Peyer's patch (tissue), 4 donors: Measurements from ENCODE around the gene IMPDH1. TPM values are rescaled to one million over a fixed set of nuclear protein-coding genes. Genes with fewer than 3 reads are reported as not detected.

Experiments
- DNase-seq, 3 donors: peaks; one replicate each; pipeline ENCODE4 v3.0.0-alpha.2; 2017 to 2019
- H3K27ac ChIP-seq, 4 donors: fragments of 200-600 bp; sonication (generic); one replicate each; pipeline ENCODE4 v1.5.1; 2016 to 2019
- H3K27me3 ChIP-seq, 2 donors: fragments of 200-600 bp; sonication (generic); one replicate each; pipeline ENCODE4 v1.5.1; 2019
- H3K36me3 ChIP-seq, 3 donors: fragments of 200-600 bp; sonication (generic); one replicate each; pipeline ENCODE4 v1.5.1; 2016 to 2019
- H3K4me1 ChIP-seq, 4 donors: fragments of 200-600 bp; sonication (generic); one replicate each; pipeline ENCODE4 v1.5.1; 2016 to 2019
- H3K4me3 ChIP-seq, 4 donors: fragments of 200-600 bp; sonication (generic); 1 replicate in 3 of 4; 2 replicates in 1 of 4; pipeline ENCODE4 v1.5.1; 2016 to 2019; ENCODE audit warnings: mild to moderate bottlenecking in 1 of 4
- H3K9me3 ChIP-seq, 4 donors: fragments of 200-600 bp; sonication (generic); one replicate each; pipeline ENCODE4 v1.5.1; 2016 to 2019; ENCODE audit warnings: mild to moderate bottlenecking in 1 of 4
- CTCF ChIP-seq, 6 experiments: fragments of 450-650 bp in 4 of 6; fragments of 200-600 bp in 2 of 6; sonication (generic) in 1 of 6; IDR thresholded peaks; one replicate each; pipeline ENCODE4 v1.5.1; 2017 to 2019; ENCODE audit warnings: antibody characterized with exemption in 6 of 6, mild to moderate bottlenecking in 3 of 6, moderate library complexity in 1 of 6
- POLR2A ChIP-seq, 2 donors: fragments of 450-650 bp; IDR thresholded peaks; one replicate each; pipeline ENCODE4 v1.5.1; 2017; ENCODE audit warnings: antibody characterized with exemption in 2 of 2, mild to moderate bottlenecking in 2 of 2, moderate library complexity in 2 of 2
- total RNA-seq, 4 donors: library from RNA; depleted of rRNA; stranded (reverse); fragments of >200 nt; gene quantifications; one replicate each; pipeline ENCODE4 v1.1.0, GENCODE V29; 2016

Gene IMPDH1
- total RNA-seq, 4 donors from 2014 or later, result 7.9 to 45.4 (median 14.8) TPM

- DNase-seq, result no peak
- TF ChIP-seq POLR2A (IDR thresholded peaks at IDR 0.05), result no peak
- no peak for TF ChIP-seq CTCF (IDR thresholded peaks at IDR 0.05)
- H3K27ac ChIP-seq, result no peak overlapping the region
- no peaks in the 10 kb centered on the region for H3K27me3 ChIP-seq
- no peak overlapping the region for H3K4me3 ChIP-seq
- no peaks in the 10 kb centered on the region for H3K4me1 ChIP-seq
- peaks cover 0 to 57% (median 0%) of the 10 kb centered on the region in 3 donors for H3K36me3 ChIP-seq
- no peaks in the 10 kb centered on the region for H3K9me3 ChIP-seq
Observed at GRCh38 chr7:128396357-128396756, 13.4 kb downstream of the IMPDH1 start.

GRCh38 chr7:128395748-128396147 is 14.0 kb downstream of the IMPDH1 start:
- Histone ChIP-seq H3K9me3 (no peaks in the 10 kb centered on the region), H3K36me3 (peaks cover 0 to 51% (median 0%) of the 10 kb centered on the region in 3 donors), H3K4me3 (no peak overlapping the region), H3K27me3 (no peaks in the 10 kb centered on the region), H3K27ac (no peak overlapping the region), H3K4me1 (no peaks in the 10 kb centered on the region)
- TF ChIP-seq POLR2A (IDR thresholded peaks at IDR 0.05) (no peak), CTCF (IDR thresholded peaks at IDR 0.05) (no peak)
- DNase-seq, result no peak

GRCh38 chr7:128394904-128395496 is 14.8 kb downstream of the IMPDH1 start:
- H3K9me3 ChIP-seq, result no peaks in the 10 kb centered on the region
- no peaks in the 10 kb centered on the region for H3K27me3 ChIP-seq
- H3K4me3 ChIP-seq, result no peak overlapping the region
- no peak for DNase-seq
- TF ChIP-seq POLR2A (IDR thresholded peaks at IDR 0.05), result no peak
- no peak for TF ChIP-seq CTCF (IDR thresholded peaks at IDR 0.05)
- peaks cover 0 to 43% (median 0%) of the 10 kb centered on the region in 3 donors for H3K36me3 ChIP-seq
- H3K27ac ChIP-seq, result no peak overlapping the region
- H3K4me1 ChIP-seq, result no peaks in the 10 kb centered on the region

GRCh38 chr7:128393526-128394330 is 16.1 kb downstream of the IMPDH1 start:
- H3K27ac ChIP-seq, result no peak overlapping the region
- DNase-seq, result no peak
- no peaks in the 10 kb centered on the region for H3K27me3 ChIP-seq
- no peaks in the 10 kb centered on the region for H3K4me1 ChIP-seq
- peaks cover 0 to 38% (median 0%) of the 10 kb centered on the region in 3 donors for H3K36me3 ChIP-seq
- no peak for TF ChIP-seq POLR2A (IDR thresholded peaks at IDR 0.05)
- no peak for TF ChIP-seq CTCF (IDR thresholded peaks at IDR 0.05)
- no peak overlapping the region for H3K4me3 ChIP-seq
- no peaks in the 10 kb centered on the region for H3K9me3 ChIP-seq

GRCh38 chr7:128392446-128393327 is 17.1 kb downstream of the IMPDH1 start:
- H3K36me3 ChIP-seq, result peaks cover 0 to 30% (median 0%) of the 10 kb centered on the region in 3 donors
- no peak for TF ChIP-seq POLR2A (IDR thresholded peaks at IDR 0.05)
- no peak for TF ChIP-seq CTCF (IDR thresholded peaks at IDR 0.05)
- no peak overlapping the region for H3K4me3 ChIP-seq

More at GRCh38 chr7:128392446-128393327, 17.1 kb downstream of the IMPDH1 start:
- H3K9me3 ChIP-seq, result no peaks in the 10 kb centered on the region
- no peak overlapping the region for H3K27ac ChIP-seq
- H3K4me1 ChIP-seq, result no peaks in the 10 kb centered on the region
- no peak for DNase-seq
- H3K27me3 ChIP-seq, result no peaks in the 10 kb centered on the region
